ENCODE results near the gene RBBP6.

GRCh38 chr16:24518498-24518897, 20.9 kb upstream of the RBBP6 start:
- TF ChIP-seq CTCF (IDR thresholded peaks at IDR 0.05) (no peak), EZH2 (IDR thresholded peaks at IDR 0.05) (no peak), EZH2phosphoT487 (IDR thresholded peaks at IDR 0.05) (no peak)
